GM21390 (cell line): ENCODE measurements around the gene GRID1.

ENCODE experiments used
- ATAC-seq: cut with Tn5 transposase; IDR thresholded peaks from one replicate; pipeline ENCODE4 v1.9.1; 2021; ENCODE audit not compliant: unreplicated experiment

GRID1 gene

GRCh38 chr10:85920311-85920710 is 446.3 kb downstream of the GRID1 start:
- ATAC-seq = no peak

- no peak for ATAC-seq
Observed at GRCh38 chr10:85919491-85920021, 447.0 kb downstream of the GRID1 start.

- no peak for ATAC-seq
Observed at GRCh38 chr10:85918371-85918770, 448.2 kb downstream of the GRID1 start.

GRCh38 chr10:85917601-85918000 is 449.0 kb downstream of the GRID1 start:
- ATAC-seq = no peak

GRCh38 chr10:85916994-85917573 is 449.5 kb downstream of the GRID1 start:
- no peak for ATAC-seq

- ATAC-seq = no peak
Observed at GRCh38 chr10:85916286-85916685, 450.3 kb downstream of the GRID1 start.

GRCh38 chr10:85915245-85915846 is 451.2 kb downstream of the GRID1 start:
- no peak for ATAC-seq

- ATAC-seq = no peak
Observed at GRCh38 chr10:85914720-85915119, 451.9 kb downstream of the GRID1 start.

GRCh38 chr10:85908462-85908861 is 458.1 kb downstream of the GRID1 start:
- ATAC-seq = no peak

GRCh38 chr10:85902051-85902450 is 464.5 kb downstream of the GRID1 start:
- ATAC-seq = no peak

- no peak for ATAC-seq
Observed at GRCh38 chr10:85901599-85901998, 465.0 kb downstream of the GRID1 start.

- ATAC-seq = no peak
Observed at GRCh38 chr10:85900487-85900886, 466.1 kb downstream of the GRID1 start.

- ATAC-seq = no peak
Observed at GRCh38 chr10:85900061-85900460, 466.5 kb downstream of the GRID1 start.

GRCh38 chr10:85891472-85891871 is 475.1 kb downstream of the GRID1 start:
- no peak for ATAC-seq

- ATAC-seq = no peak
Observed at GRCh38 chr10:85888559-85888958, 478.0 kb downstream of the GRID1 start.

- ATAC-seq = no peak
Observed at GRCh38 chr10:85888004-85888403, 478.6 kb downstream of the GRID1 start.

- no peak for ATAC-seq
Observed at GRCh38 chr10:85874208-85874607, 492.4 kb downstream of the GRID1 start.

- no peak for ATAC-seq
Observed at GRCh38 chr10:85873063-85873462, 493.5 kb downstream of the GRID1 start.

- no peak for ATAC-seq
Observed at GRCh38 chr10:85868627-85869499, 497.7 kb downstream of the GRID1 start.

- no peak for ATAC-seq
Observed at GRCh38 chr10:85864868-85865526, 501.6 kb downstream of the GRID1 start.

- ATAC-seq = no peak
Observed at GRCh38 chr10:85864173-85864549, 502.4 kb downstream of the GRID1 start.
